Stimulated activated CD8-positive, alpha-beta memory T cell treated with anti-CD3 and anti-CD28 coated beads, Interleukin-12 subunit alpha, Interleukin-12 subunit beta, amount 100 ng/mL, for 24 hours (primary cell): Measurements from ENCODE around the gene NEK11.

ENCODE experiments used
- DNase-seq: peaks from one replicate; pipeline ENCODE4 v3.0.0-alpha.2; 2020; ENCODE audit errors: extremely low read depth

NEK11 gene

DNA sequence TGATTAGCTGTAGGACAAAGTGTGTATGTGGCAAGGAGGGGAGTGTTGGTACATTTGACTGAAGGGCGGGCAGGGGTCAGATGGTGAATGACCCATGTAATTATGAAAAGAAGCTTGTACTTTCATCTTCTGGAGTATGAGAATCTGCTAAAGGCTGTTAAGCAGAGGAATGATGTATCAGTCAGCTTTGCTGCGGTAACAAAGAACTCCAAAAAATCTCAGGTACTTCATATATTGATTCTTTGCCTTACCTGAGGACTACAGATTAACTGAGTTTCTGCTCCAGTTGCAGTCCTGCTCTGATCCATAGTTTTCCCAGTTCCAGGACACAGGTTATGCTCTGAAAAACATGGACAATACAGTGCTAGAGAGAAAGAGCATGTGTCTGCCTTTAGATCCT lies 115.1 kb downstream of the NEK11 start:
- DNase-seq = no peak

GRCh38 chr3:131142580-131142979 lies 115.9 kb downstream of the NEK11 start:
- DNase-seq = no peak

DNA sequence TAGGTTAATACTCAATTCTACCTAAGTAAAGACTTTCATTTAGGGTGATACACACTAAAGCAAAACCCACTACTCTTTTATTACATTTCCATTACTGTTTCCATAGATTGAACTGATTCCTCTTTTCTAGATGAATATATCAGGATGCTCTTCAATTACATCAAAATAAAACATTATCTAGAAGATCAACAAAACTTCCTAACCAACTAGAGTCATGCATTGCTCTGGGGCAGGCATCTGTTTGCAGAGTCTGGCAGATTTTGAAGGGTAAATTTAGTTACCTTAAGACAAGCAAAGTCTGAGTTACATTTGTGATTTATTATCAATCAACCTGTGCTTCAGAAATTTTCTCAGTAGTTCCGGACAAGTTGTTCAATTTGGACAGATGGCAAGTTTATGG lies 117.1 kb downstream of the NEK11 start:
- DNase-seq = no peak

GRCh38 chr3:131147534-131147933 lies 120.9 kb downstream of the NEK11 start:
- DNase-seq = no peak

DNA sequence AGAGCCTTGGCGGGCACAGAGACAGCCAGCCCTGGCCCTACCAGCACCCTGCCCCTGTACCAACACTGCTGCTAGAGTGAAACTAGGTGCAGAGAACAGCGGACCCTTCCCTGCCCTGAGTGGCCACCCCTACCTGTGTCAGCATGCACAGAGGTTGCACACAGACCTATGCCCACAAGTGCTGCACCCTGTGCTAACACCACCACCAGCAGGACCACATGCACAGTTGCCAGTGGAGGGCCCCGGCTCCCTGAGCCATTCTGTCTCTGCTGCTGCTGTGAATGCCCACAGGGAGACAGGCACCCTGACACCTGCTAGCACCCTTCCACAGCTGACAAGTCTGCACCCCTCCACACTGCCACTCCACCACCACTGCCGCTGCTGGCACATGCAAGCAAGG lies 131.8 kb downstream of the NEK11 start:
- DNase-seq = no peak

GRCh38 chr3:131162516-131162915 lies 135.8 kb downstream of the NEK11 start:
- no peak for DNase-seq

DNA sequence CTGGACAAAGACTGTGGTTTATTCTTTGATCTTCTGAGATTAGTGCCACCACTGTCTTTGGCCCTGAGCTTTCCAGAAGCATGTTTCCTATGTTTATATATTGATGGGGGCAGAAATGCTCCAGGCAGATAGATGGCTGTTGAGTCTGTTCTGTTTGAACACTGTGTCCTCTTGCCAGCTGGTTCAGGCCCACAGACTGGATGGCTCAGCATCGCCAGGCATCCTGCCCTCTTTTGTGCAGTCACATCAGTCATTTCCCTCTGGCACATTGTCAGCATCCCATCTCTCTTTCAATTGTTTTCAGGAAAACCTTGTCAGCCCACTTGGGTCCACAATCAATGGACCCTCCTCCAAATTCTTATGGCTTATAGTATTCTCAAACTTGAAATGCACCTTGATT lies 141.2 kb downstream of the NEK11 start:
- DNase-seq = no peak

DNA sequence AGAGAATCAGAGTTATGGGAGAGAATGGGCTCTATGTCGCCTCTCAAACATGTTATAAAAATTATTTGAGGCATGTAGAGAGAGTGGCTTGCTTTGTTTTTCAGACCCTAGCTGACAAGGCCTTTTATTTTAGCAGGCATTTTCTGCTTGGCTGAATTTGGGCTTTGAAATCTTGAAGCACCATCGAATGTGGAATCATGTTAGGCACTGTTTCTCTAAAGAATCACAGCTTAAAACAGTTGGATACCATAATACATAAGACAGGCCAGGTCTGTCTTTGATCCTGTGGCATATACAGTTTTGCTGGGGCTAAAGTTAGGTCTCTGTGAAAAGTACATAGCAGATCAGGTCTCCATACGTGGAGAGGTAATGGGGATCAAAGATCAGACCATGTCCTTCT lies 142.7 kb downstream of the NEK11 start:
- DNase-seq = no peak

- no peak for DNase-seq
These were observed 146.0 kb downstream of the NEK11 start for GRCh38 chr3:131172502-131173200.

GRCh38 chr3:131174752-131175151 lies 148.1 kb downstream of the NEK11 start:
- peak; percentile 2 for DNase-seq

- DNase-seq = no peak
These were observed 152.2 kb downstream of the NEK11 start for GRCh38 chr3:131178710-131179375.

DNA sequence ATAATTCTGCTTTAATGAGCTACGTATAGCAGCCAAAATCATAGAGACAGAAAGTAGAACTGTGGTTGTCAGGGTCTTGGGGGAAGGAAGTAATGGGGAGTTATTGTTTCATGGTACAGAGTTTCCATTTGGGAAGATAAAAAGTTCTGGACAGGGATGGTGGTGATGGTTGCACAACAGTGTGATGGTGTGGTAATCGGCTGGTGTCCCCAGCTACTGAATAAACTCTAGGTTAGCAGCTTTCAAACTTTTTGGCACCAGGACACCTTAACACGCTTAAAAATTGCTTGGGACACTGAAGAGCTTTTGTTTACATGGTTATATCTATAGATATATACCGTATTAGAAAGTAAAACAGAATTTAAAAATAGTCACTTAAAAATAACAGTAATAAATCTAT lies 166.0 kb downstream of the NEK11 start:
- DNase-seq = no peak

DNA sequence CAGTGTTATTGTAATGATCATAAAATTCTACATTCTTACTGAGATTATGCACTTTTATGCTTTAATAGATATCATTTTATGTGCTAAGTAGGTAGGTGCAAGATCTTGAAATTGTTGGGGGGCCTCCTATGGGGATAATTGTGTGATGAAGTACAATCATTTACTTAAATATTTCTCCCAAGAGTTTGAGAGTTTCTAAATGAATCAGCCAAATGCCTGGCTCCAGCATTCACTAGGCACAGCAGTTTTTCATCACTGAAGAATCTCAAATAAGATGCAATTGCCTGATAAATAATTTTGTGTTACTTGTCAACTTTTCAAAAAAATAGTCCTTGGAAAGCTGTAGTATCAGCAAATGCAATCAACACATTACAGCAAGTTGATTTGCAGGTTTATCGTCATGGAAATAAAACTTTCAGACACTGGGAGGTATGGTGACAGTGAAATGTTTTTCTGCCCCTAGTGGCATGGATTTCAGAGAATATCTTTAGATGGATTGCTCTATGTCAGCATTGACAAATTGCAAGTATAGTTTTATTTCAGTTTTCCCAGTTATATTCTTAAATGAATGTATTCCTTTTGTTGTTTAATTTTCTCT lies 167.1 kb downstream of the NEK11 start:
- no peak for DNase-seq

DNA sequence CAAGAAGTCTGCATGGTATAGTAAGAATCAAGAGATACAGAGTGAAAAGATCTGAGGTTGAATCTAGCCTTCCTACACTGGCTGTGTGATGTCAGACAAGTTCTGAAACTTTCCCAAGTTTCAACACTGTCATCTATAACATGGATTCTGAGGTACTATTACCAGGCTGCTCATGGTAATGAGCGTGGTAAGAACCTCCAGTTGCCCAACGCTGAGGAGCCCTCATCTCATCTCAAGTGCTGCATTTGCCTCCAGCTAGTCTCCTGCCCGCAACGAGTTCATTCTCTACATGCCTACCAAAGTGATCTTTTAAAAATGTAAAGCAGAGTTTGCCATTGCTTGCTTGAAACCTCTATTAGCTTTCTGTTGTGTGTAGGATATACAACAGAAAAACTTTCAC lies 168.1 kb downstream of the NEK11 start:
- DNase-seq = no peak

DNA sequence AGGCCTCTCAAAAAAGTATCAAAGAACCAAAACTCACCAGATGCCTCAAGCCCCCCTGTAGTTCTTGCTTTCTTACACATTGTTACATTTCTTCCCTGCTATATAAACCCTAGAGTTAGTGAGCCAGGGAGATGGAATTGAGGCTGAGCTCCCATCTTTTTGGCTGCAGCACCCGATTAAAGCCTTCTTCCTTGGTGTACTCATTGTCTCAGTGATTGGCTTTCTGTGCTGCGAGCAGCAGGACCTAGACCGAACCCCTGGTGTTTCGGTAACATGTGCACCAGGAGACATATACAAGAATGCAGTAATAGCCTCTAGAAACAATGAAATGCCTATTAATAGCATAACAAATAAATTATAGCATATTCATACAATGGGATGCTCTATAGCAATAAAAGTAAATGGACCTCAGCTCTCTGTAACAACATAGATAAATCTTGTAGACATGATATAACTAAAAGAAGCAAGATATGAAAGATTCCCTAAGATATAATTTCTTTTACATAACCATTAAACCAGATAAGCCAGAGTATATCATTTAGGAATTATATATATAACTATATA lies 174.0 kb downstream of the NEK11 start:
- no peak for DNase-seq

- DNase-seq = no peak
These were observed 189.7 kb downstream of the NEK11 start for GRCh38 chr3:131216330-131216729.

DNA sequence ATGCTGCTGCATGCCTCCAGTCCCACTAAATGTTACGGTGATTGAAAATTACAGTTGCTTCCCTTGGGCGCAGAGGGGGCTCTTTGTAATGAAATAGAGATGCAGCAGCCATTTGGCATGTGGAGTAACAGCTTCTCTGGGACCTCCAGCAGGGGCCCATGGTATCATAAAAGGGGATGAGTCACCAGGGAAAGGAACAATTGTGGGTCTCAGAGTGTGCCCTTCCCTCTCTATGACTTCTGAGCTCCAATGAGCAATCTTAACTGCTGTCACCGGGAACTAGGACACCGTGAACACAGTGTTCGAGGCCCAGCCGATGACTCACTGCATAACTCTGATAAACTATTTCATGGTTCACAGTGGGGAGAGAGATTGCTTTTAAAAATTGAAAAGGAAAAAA lies 190.1 kb downstream of the NEK11 start:
- DNase-seq = no peak

DNA sequence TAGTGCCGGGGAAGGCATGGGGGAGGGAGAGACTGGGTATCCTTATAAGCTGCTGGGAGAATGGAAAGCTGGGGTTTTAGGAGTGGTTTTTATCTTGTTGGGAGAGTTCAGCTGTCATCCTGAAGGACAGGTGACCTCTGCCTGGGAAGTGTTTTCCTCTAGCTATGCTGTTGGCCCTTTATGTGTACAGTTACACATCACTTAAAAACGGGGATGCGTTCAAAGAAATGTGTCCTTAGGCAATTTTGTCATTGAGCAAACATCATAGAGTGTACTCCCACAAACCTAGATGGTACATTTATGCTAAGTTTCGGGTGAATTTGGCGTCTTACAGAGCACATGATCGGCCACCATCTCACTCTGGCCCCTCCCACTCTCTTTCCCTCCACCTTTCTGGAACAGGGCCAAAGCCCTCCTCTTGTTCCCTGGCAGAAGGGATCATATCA lies 190.6 kb downstream of the NEK11 start:
- DNase-seq = no peak

DNA sequence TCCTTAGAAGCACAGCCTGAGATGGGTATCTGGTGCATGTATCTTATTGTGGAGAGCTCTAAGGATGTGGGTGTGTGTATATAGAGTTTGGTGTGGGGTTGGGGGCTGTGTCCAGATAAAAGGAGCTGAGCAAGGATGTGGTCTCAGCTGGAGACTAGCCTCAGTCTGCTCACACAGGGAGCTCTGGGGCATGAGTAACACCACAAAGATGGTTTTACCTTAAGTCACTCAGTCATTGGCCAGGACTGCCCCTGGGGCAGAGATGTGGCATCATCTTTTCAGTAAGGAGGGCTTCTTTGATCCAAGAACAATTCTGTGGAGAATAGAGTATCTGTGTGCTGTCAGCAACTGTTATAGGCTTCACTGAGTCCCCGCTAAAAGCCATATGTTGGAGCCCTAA lies 191.5 kb downstream of the NEK11 start:
- no peak for DNase-seq

GRCh38 chr3:131221731-131222130 lies 195.1 kb downstream of the NEK11 start:
- no peak for DNase-seq

DNA sequence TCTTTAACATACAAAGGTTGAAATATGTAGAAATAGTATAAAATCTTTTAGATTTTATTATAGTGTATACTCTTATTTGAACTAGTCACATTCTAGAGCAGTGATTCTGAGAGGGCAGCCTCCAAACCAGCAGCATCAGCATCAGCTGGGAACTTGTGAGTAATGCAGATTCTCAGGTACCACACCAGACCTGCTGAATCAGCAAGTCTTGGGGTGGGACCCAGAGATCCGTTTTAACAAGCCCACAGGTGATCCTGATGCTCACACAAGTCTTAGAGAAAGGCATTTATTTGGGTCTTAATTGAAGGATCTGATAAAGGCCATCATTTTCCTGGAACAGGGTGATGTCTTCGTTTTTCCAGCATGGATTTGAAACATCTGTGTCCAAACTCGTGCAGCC lies 195.9 kb downstream of the NEK11 start:
- no peak for DNase-seq

- no peak for DNase-seq
These were observed 197.0 kb downstream of the NEK11 start for GRCh38 chr3:131223373-131224289.
